ENCODE data around the gene DNAI7.
A peak's percentile ranks its signal among the peaks of the same experiment; 100 is the strongest.

Gene DNAI7

GRCh38 chr12:25195056-25195971, at the start of gene DNAI7, which contains the start of gene ETFRF1:
Gene DNAI7, minus strand, starts transcription at chr12:25195160. Its CDS starts 82 bp downstream, at chr12:25195078.
Gene ETFRF1, plus strand, starts transcription at chr12:25195237. Its CDS starts 8,720 bp downstream, at chr12:25203957.
- DNase-seq = peak; percentile 98

- DNase-seq = no peak
Measured at GRCh38 chr12:25243680-25243990, 48.7 kb upstream of the DNAI7 start.

GRCh38 chr12:25242981-25243679, 48.2 kb upstream of the DNAI7 start:
- no peak for DNase-seq

- peak; percentile 75 for DNase-seq
Measured at GRCh38 chr12:25241167-25242020, 46.4 kb upstream of the DNAI7 start.

- DNase-seq = no peak
Measured at GRCh38 chr12:25236626-25237025, 41.7 kb upstream of the DNAI7 start.

GRCh38 chr12:25236190-25236589, 41.2 kb upstream of the DNAI7 start:
- no peak for DNase-seq

GRCh38 chr12:25213338-25213737, 18.4 kb upstream of the DNAI7 start:
- DNase-seq = no peak

- no peak for DNase-seq
Measured at GRCh38 chr12:25208554-25208953, 13.6 kb upstream of the DNAI7 start.

- DNase-seq = no peak
Measured at GRCh38 chr12:25207846-25208245, 12.9 kb upstream of the DNAI7 start.

GRCh38 chr12:25207411-25207810, 12.5 kb upstream of the DNAI7 start:
- DNase-seq = no peak

GRCh38 chr12:25202137-25202536, 7.2 kb upstream of the DNAI7 start:
- no peak for DNase-seq

GRCh38 chr12:25200703-25201102, 5.7 kb upstream of the DNAI7 start:
- no peak for DNase-seq

- no peak for DNase-seq
Measured at GRCh38 chr12:25197608-25198007, 2.6 kb upstream of the DNAI7 start.

GRCh38 chr12:25194722-25195055, 271 bp downstream of the DNAI7 start:
- DNase-seq = no peak

- peak; percentile 17 for DNase-seq
Measured at GRCh38 chr12:25194214-25194613, 746 bp downstream of the DNAI7 start.

- DNase-seq = no peak
Measured at GRCh38 chr12:25190793-25191192, 4.2 kb downstream of the DNAI7 start.

- DNase-seq = no peak
Measured at GRCh38 chr12:25189656-25190055, 5.3 kb downstream of the DNAI7 start.

GRCh38 chr12:25187781-25188180, 7.2 kb downstream of the DNAI7 start:
- no peak for DNase-seq

GRCh38 chr12:25186788-25187402, 8.1 kb downstream of the DNAI7 start:
- peak; percentile 57 for DNase-seq

- DNase-seq = peak; percentile 59
Measured at GRCh38 chr12:25186038-25186787, 8.7 kb downstream of the DNAI7 start.

- DNase-seq = no peak
Measured at GRCh38 chr12:25184132-25184531, 10.8 kb downstream of the DNAI7 start.

GRCh38 chr12:25182765-25183164, 12.2 kb downstream of the DNAI7 start:
- no peak for DNase-seq

Measured in CD4-positive, alpha-beta T cell treated with Interleukin-10 for 1 hour (primary cell).